ENCODE measurements around the gene ST6GALNAC3.

- no peak for TF ChIP-seq CTCF (IDR thresholded peaks at IDR 0.05 in 2 of 3, conservative IDR thresholded peaks at IDR 0.05 in 1 of 3; ENCODE audit: borderline replicate concordance in 1 of 3, insufficient read depth in 1 of 3, low read depth in 2 of 3, low read length in 2 of 3)
- no peak for TF ChIP-seq ATF3 (IDR thresholded peaks at IDR 0.05)
- no peak for TF ChIP-seq YY1 (IDR thresholded peaks at IDR 0.05; ENCODE audit: extremely low read depth, insufficient replicate concordance, low read depth, low read length)
- TF ChIP-seq POLR2AphosphoS5 (IDR thresholded peaks at IDR 0.05; ENCODE audit: low read depth, low read length): no peak
These were observed 345.1 kb downstream of the ST6GALNAC3 start for GRCh38 chr1:76419603-76420002.

Measured in HCT116 (cell line).